ENCODE results near the gene OR10A6.

OR10A6 gene

GRCh38 chr11:7931168-7931567 lies at the start of gene OR10A6:
OR10A6 (minus strand) TSS chr11:7931268; CDS start chr11:7928662, 2,606 bp downstream.
- Mint-ChIP-seq H3K27ac (no peak within 1 kb of the TSS), H3K9me3 (peaks cover 15% of the 10 kb centered on the region), H3K4me3 (no peak within 1 kb of the TSS), H3K36me3 (ENCODE audit: low read depth) (no peaks in the 10 kb centered on the region), H3K4me1 (no peaks in the 10 kb centered on the region), H3K27me3 (ENCODE audit: low read depth, poor library complexity) (peaks cover 4% of the 10 kb centered on the region)
- no peak for DNase-seq
- TF ChIP-seq CTCF (IDR thresholded peaks at IDR 0.05) = no peak

GRCh38 chr11:7977232-7977917 lies 46.3 kb upstream of the OR10A6 start:
- peaks cover 3% of the 10 kb centered on the region for H3K27me3 Mint-ChIP-seq (ENCODE audit: low read depth, poor library complexity)
- H3K9me3 Mint-ChIP-seq = no peaks in the 10 kb centered on the region
- H3K36me3 Mint-ChIP-seq (ENCODE audit: low read depth) = no peaks in the 10 kb centered on the region
- H3K4me1 Mint-ChIP-seq = no peaks in the 10 kb centered on the region
- no peak for DNase-seq
- TF ChIP-seq CTCF (IDR thresholded peaks at IDR 0.05) = no peak
- no peak overlapping the region for H3K27ac Mint-ChIP-seq
- no peak overlapping the region for H3K4me3 Mint-ChIP-seq

- no peak for TF ChIP-seq CTCF (IDR thresholded peaks at IDR 0.05)
- Mint-ChIP-seq H3K4me1 (no peaks in the 10 kb centered on the region), H3K4me3 (no peak overlapping the region), H3K27ac (no peak overlapping the region), H3K36me3 (ENCODE audit: low read depth) (no peaks in the 10 kb centered on the region), H3K27me3 (ENCODE audit: low read depth, poor library complexity) (peaks cover 3% of the 10 kb centered on the region), H3K9me3 (no peaks in the 10 kb centered on the region)
- no peak for DNase-seq
Observed at GRCh38 chr11:7974668-7975067, 43.6 kb upstream of the OR10A6 start.

GRCh38 chr11:7973011-7973410 lies 41.9 kb upstream of the OR10A6 start:
- no peak overlapping the region for H3K27ac Mint-ChIP-seq

GRCh38 chr11:7971846-7972245 lies 40.8 kb upstream of the OR10A6 start:
- no peaks in the 10 kb centered on the region for H3K9me3 Mint-ChIP-seq
- no peak overlapping the region for H3K27ac Mint-ChIP-seq
- no peaks in the 10 kb centered on the region for H3K36me3 Mint-ChIP-seq (ENCODE audit: low read depth)
- H3K4me1 Mint-ChIP-seq = no peaks in the 10 kb centered on the region
- DNase-seq = no peak
- no peak overlapping the region for H3K4me3 Mint-ChIP-seq
- no peak for TF ChIP-seq CTCF (IDR thresholded peaks at IDR 0.05)
- H3K27me3 Mint-ChIP-seq (ENCODE audit: low read depth, poor library complexity) = peaks cover 1% of the 10 kb centered on the region

More at GRCh38 chr11:7973011-7973410, 41.9 kb upstream of the OR10A6 start:
- Mint-ChIP-seq H3K4me1 (no peaks in the 10 kb centered on the region), H3K4me3 (no peak overlapping the region), H3K27me3 (ENCODE audit: low read depth, poor library complexity) (peaks cover 3% of the 10 kb centered on the region), H3K9me3 (no peaks in the 10 kb centered on the region), H3K36me3 (ENCODE audit: low read depth) (no peaks in the 10 kb centered on the region)
- no peak for TF ChIP-seq CTCF (IDR thresholded peaks at IDR 0.05)
- no peak for DNase-seq
